IPS DF 4.7 (cell line): Measurements from ENCODE around the gene MRPL12.
"Not testable (repeated sequence)": the region's sequence is repeated elsewhere in the genome, so short reads cannot be mapped to it uniquely, and the experiment has no call there.

Experiments
- DNase-seq: peaks from one replicate; pipeline ENCODE4 v3.0.0-alpha.2; 2013; ENCODE audit warnings: low spot score; ENCODE audit errors: extremely low read depth

MRPL12 gene

DNA sequence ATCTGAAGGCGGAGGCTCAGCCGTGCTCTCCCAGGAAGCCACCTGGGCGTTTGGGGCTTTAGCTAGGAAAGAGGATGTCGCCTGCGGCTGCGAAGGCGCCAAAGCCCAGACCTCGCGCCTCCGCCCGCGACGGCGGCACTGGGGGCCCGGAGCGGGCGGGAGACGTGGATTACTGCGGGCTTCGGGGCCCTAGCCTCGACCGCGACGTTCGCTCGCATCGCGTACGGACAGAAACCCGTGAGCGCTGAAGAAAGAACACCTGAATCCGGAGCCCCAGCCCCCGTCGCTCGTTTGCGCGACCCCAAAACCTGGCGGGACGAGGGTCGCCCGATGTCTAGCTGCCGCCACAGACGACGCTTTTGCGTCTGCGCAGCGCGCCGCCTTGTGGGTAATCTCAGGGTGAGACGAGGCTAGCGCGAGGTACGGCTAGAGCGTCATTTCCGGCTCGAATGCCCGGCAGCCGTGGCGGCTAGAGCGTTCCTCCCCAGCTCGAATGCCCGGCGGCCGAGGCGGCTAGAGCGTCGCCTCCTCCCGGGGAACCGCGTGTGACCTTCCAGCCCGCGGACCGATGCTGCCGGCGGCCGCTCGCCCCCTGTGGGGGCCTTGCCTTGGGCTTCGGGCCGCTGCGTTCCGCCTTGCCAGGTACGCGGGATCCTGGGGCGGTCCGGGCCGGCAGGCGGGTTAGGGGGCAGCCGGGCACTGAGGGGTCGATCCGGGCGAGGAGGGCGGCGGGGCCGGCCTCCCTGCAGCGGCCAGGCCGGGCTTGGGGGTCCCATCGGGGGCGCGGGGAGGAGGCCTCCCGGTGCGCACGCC lies at the start of gene MRPL12:
Gene MRPL12 (plus strand): TSS at position 434 of the 813 bp plus-strand sequence. CDS start 135 bp downstream, at position 569.
- DNase-seq = peak; percentile 83

DNA sequence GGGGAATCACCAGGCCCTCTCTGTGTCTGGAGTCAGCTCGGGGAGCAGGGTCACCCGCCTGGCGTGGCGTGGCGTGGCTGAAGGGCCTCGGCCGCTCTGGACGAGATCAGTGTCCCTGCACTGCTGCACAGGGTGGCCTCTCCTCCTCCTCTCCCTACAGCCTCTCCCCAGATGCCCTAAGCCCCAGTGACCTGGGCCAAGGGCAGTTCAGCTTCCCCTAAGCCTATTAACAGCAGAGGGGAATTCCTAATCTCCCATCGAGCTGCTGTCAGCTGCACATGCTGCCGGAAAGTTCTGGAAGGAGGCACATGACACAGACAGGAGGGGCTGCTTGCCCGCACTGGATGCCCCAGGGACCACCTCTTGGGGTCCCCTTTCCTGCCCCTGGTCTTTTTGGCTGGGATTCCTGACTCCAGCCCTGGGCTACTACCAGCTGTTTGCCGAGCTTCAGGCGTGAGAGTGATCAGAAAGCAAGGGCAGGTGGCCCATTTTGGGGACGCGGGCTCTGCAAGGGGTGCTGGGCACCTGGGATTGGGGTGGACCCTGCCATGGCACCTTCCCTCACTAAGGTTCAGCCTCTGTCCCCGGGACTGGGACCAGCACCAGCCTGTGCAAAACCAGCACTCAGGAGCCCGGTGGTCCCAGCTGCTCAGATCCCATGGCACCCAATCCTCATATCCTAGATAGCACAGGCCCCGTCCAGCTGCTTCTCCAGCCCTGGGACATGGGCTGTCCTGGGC lies 47.6 kb upstream of the MRPL12 start:
- no peak for DNase-seq

DNA sequence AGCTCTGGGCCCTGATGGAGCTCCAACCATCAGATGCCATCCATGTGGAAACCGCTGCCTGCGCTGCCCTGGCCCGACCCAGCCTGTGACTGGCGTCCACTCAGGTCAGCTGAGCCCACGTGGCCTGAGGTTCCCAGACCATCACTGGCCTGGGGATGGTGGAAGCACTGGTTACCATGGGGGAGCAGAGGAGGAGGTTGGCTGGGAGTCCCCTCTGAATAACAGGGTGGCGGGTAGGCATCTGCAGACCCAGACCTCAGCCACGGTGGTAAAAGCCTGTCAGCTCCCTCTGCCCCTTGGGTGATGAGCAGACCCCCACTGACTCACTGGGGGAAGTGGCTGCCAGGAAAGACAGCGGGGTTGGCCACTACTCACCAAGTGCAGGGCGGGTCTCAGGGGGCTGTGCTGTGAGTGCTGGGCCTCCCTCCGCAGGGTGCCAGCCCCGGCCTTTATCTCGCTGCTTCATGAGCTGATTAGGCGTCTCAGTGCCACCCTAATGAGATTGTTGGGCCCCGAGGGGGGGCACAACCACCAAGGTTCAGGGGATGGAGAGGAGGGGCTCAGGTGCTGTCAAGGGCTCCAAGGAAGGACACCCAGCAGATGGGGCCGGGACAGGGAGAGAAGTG lies 46.9 kb upstream of the MRPL12 start, which contains the start of gene PDE6G:
Gene PDE6G (minus strand): TSS at position 425 of the 626 bp plus-strand sequence. CDS start 3,237 bp downstream, outside the sequence.
- no peak for DNase-seq

DNA sequence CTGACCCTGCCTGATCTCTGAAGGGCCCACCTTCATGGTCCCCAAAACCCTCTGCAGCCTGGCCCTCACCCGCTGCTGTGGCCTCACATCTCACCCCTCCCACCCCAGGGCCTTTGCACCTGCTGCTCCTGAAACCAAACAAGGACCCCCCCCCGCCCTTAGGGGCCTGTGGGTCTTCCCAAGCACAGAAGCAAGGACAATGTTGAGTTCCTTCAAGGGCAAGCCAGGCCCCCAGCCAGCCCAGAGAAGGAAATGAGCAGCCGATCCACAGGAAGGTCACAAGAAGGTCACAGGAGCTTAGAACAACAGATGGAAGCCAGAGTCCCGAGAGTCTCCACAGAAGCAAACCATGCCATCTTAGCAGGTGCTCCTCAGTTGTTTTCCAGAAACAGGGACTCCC lies 46.3 kb upstream of the MRPL12 start:
- DNase-seq = no peak

DNA sequence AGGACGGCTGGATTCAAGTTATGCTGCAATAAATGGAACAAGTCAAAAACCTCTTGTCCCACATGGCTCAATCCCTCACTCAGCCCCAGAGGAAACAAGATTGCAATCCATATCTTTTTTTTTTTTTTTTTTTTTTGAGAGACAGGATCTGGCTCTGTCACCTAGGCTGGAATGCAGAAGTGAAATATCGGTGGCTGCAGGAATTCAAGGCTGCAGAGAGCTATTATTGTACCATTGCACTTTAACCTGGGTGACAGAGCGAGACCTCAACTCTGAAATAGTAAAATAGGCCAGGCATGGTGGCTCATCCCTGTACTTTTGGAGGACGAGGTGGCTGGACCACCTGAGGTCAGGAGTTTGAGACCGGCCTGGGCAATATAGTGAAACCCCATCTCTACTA lies 44.1 kb upstream of the MRPL12 start:
- no peak for DNase-seq

DNA sequence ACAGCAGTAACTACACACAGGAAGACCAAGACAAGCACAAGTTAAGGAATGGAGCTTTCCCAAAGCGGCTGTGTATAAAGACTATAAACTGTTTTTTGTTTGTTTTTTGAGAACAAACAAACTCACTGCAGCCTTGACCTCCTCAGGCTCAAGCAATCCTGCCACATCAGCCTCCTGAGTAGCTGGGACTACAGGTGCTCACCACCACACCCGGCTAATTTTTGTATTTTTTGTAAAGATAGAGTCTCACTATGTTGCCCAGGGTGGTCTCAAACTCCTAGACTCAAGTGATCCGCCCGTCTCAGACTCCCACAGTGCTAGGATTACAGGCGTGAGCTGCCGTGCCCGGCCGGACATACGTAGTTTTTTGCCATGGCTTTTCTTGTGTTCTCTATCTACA lies 42.7 kb upstream of the MRPL12 start:
- DNase-seq = no peak

DNA sequence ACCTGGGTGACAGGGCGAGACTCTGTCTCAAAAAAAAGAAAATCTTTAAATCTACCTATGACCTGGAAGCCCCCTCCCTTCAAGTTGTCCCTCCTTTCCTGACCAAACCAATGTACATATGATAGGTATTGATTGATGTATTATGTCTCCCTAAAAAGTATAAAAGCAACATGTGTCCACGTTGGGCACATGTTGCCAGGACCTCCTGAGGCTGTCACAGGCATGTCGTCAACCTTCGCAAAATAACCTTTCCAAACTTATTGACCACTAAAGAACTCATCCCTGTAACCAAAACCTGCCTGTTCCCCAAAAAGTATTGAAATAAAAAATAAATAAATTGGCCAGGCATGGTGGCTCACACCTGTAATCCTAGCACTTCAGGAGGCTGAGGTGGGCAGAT lies 41.2 kb upstream of the MRPL12 start:
- no peak for DNase-seq

DNA sequence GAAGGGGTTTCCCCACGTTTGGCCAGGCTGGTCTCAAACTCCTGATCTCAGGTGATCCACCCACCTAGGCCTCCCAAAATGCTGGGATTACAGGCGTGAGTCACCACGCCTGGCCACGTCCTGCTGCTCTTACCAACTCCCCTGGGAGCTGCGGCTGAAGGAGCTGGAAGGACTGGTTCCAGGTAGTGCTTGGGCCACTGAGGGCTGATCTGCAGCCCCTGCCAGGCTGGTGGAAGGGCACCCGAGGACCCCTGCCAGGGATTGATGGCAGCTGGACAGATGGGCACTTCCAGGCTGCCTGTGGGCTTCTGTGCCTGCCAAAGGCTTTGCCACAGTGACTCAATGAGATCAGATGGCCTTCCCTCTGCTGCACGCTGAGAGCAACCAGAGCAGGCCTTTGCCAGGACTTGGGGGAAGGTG lies 39.1 kb upstream of the MRPL12 start:
- DNase-seq = no peak

DNA sequence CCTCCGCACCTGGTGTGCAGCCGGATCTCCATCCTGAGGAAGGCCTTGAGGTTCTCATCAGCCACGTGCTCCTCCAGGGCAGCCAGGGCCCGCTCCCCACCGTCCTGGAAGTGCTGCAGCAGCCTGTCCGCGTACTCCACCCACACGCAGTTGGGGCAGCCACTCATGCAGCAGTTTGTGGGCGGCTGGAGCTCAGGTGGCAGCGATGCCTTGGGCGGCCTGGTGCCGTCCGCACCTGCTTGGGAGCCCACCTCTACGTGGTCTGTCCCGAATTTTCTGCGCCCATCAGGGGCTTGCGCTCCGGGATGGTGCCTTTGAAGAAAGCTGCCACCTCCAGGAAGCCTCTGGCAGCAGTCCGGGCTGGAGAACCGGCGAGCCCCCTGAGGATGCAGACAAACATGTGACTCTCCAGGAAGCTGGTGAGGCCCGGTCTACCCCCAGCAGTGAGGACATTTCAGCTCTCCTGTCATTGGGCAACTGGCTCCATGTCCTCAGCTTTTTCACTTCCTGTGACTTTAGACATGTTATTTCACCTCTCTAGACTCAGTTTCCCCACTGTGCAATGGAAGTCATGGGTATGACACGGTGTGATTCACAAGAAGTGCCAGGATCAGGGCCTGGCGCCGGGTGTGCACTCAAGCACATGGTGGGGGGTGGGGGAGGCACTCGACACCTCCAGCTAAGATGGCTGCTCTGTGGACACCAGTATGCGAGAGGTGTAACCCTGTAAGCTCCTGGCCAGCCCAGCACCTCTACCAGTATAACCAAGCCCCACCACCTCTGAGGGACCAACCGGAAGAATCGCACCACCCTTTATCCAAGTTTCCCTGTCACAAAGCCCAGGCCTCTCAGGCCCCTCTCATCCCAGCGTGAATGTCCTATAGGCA lies 37.7 kb upstream of the MRPL12 start:
- no peak for DNase-seq

DNA sequence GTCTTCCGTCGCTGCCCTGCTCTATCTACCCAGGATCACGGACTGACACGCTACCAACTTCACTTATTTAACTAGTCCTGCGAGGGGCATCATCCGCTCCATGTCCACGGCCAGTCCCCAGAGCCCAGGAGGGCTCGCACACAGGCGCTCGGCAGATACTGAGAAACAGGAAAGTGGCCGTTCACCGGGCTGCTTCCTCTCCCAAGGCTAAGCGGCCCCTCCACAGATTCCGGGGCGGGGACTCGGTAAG lies 37.1 kb upstream of the MRPL12 start:
- DNase-seq = no peak

DNA sequence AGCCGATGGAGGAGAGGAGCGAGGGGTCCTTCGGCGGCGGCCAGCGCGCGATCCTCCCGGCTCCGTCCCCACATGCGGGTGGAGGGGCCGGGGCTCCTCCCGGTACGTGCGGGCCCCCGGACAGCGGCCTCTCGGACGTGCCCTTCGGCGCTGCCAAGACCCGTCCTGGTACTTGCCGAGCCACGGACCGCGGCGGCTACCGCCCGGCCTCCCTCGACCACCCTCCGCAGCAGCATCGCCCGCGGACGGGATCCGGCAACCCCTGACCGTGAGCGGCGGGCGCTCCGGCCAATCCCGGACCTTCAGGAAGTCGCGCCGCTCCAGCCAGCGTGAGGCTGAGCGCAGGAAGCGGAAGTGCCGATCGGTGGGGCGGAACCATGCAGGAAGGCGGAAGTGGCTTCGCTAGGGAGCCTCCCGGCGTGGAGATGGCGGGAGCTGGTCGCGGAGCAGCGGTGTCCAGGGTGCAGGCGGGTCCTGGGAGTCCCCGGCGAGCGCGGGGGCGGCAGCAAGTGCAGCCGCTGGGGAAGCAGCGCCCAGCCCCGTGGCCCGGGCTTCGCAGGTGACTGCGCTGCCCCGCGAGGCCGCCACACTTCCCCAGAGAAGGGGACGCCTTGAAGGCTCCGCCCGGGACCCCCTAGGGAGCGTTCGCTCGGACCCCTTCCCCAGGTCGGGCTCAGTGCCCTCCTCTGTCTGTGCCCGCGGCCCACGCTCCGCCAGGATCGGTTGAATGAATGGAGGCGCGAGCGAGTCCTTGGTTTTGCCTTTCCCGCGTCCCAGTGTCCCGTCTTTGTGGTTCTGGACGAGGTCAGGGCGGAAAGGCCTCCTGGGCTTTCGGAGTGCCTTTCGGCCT lies 36.6 kb upstream of the MRPL12 start, which contains the start of the genes CCDC137 and OXLD1:
Gene CCDC137 (plus strand): TSS at position 396 of the 850 bp plus-strand sequence. CDS start 30 bp downstream, at position 426.
Gene OXLD1 (minus strand): TSS at position 264 of the 850 bp plus-strand sequence. CDS start 28 bp downstream, at position 236.
- peak; percentile 76 for DNase-seq

DNA sequence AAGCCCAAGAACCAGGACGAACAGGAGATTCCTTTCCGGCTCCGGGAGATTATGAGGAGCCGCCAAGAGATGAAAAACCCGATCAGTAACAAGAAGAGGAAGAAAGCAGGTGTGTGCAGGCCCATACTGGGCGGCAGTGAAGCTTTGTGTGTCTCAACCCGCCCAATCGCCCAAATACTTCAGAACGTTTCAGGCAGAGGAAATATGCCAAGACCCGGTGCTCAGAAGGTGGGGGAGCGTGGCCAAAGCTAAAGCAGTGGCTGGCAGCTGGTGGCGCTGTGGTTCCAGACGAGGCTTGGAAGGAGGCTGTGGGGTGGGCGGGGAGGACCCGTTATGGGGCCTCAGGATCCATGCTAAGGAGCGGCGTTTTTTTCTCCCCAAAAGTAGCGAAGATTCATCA lies 35.4 kb upstream of the MRPL12 start:
- no peak for DNase-seq

DNA sequence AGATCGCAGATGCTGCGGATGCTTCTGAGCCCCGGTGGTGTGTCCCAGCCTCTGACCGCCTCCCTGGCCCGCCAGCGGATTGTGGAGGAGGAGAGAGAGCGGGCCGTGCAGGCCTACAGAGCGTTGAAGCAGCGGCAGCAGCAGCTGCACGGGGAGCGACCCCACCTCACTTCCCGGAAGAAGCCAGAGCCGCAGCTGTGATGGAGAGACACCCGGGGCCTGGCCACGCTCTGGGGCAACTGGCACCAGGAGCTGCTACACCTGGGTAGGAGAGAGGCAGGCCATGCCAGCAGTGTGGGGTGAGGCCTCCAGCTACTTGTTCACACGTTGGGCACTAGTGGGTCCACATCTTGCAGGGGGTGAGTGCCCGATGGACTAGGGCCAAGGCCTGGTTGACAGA lies 30.7 kb upstream of the MRPL12 start:
- DNase-seq = no peak

DNA sequence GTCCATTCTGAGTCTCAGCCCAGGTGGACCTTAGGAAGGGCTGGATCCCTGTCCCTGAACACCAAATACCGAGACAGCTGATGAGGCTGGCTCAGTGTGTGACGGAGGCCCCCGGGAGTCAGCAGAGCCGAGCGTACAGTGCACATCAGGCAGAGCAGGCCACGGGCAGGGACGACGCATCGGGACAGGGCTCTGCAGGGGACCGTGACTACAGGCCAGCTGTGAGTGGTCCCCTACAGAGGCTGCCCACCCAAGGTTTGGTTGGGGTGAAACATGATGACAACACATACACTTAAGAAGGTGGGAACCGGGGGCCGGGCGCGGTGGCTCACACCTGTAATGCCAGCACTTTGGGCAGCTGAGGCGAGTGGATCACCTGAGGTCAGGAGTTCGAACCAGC lies 30.2 kb upstream of the MRPL12 start:
- no peak for DNase-seq

DNA sequence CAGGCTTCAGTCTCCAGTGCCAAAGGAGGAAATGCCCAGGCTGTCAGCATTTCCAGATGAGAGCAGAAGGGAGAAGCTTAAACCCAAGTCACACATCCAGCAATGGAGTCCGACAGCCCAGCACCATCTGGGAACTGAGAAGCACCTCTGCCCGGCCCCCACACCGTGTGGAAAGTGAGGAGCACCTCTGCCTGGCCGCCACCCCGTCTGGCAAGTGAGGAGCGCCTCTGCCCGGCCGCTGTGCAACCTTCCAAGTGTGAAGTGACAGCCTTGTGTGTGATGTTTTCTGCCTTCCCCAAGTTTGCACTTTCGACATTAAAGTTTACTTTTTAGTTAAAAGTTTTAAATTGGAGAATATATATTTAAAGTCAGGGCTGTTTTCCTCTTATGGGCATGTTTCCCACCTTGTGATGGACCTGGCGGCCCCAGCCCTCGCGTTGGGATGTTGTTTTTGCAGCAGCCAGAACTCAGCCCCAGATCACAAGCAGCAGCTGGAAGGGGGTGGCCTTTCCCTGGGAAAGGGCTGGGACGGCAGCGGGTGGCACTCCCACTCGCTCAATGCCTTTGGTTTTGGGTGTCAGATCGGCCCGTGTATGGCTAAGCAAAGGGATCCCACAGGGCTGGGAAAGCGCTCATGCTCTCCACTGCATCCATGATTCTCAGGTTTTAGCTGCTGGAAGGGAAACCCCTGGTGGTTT lies 29.5 kb upstream of the MRPL12 start:
- no peak for DNase-seq

DNA sequence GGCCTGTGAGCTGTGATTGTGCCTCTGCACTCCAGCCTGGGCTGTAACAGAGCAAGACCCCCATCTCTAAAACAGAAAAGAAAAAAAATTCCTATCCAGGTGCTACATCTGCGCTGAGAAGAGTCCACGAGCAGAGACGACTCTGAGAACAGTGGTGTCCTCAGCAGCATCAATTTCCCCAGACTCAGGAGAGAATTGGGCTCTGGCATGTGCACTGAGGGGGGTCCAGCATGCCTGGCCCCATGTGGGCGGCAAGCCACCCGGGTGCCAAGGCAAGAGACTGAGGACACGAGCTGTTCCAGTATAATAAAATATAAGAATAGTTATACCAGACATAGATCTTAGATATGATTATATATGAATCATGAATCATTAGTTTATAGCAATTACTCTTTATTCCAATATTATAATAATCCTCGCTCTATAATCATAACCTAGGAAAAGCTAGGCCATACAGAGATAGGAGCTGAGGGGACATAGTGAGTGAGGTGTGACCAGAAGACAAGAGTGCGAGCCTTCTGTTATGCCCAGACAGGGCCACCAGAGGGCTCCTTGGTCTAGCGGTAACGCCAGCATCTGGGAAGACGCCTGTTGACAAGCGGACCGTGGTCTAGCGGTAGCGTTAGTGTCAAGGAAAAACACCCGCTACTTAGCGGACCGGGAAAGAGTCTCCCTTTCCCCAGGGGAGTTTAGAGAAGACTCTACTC lies 27.5 kb upstream of the MRPL12 start:
- DNase-seq = not testable (repeated sequence)

DNA sequence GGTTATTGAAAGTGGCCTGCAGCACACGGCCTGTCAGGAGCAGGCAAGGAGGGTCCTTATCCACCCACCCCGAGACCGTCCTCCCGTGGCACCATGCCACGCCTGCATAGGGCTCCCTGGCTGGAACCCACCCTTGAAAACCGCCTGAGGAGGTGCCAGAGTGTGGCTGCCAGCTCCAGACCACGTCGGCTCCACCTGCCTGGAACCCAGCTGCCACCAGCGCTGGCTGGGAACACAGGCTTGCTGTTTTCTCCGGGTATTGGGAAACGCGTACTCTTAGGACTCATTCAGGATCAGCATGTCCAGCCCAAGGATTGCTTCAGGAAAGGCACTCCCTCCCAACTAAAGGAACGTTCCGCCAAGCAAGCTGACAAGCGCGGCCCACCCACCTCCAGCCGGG lies 26.3 kb upstream of the MRPL12 start:
- no peak for DNase-seq

DNA sequence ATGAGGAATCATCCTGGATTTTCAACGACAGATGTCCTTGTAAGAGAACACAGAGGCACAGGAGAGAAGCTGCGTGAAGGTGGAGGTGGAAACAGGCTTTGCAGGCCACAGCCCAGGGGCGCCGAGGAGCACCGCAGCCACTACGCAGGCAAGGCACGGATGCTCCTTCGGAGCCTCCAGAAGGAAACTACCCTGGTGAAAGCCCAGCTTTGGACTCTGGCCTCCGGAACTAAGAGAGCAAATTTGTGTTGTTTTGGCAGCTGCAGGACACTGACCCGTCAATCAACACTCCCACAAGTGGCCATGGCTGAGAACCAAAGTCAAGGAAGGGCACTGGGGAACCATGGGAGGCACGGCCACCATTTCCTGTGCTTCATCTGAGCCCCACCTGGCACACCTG lies 23.0 kb upstream of the MRPL12 start:
- DNase-seq = no peak

DNA sequence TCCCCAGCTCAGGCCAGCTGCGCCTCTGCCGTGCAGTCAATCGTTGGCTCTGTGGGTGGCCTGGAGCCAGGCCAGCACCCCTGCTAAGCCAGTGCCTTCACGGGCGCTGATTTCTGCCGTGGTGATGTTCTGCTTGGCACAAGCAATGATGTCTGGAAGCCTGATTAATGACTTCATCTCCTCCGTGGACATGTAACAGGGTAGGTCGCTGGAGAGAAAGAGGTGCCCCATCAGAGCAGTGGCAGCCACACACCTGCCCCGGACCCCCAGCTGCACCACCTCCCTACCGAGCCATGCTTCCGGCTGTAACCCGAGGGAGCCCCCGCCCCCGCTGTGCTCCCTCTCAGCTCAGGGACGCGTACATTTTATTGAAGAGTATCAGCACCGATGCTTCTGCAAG lies 21.5 kb upstream of the MRPL12 start:
- no peak for DNase-seq
